ENCODE results near the gene ARHGEF40.
A peak's percentile ranks its signal among the peaks of the same experiment; 100 is the strongest.

ARHGEF40 gene

GRCh38 chr14:21098076-21098891 lies 28.2 kb downstream of the ARHGEF40 start, which contains the start of gene ZNF219:
ZNF219 (minus strand) TSS chr14:21098655; CDS start chr14:21093591, 5,064 bp downstream.
- DNase-seq (ENCODE audit: low spot score), result peak; percentile 50

- peak; percentile 6 for DNase-seq (ENCODE audit: low spot score)
Observed at GRCh38 chr14:21098892-21099595, 28.9 kb downstream of the ARHGEF40 start.

GRCh38 chr14:21099596-21099985 lies 29.5 kb downstream of the ARHGEF40 start:
- no peak for DNase-seq (ENCODE audit: low spot score)

GRCh38 chr14:21100931-21101330 lies 30.8 kb downstream of the ARHGEF40 start, which contains the start of gene TMEM253:
TMEM253 (plus strand) TSS chr14:21101066; CDS start chr14:21101344, 278 bp downstream.
- no peak for DNase-seq (ENCODE audit: low spot score)

- DNase-seq (ENCODE audit: low spot score), result no peak
Observed at GRCh38 chr14:21101802-21102413, 31.8 kb downstream of the ARHGEF40 start.

- peak; percentile 7 for DNase-seq (ENCODE audit: low spot score)
Observed at GRCh38 chr14:21102521-21103410, 32.7 kb downstream of the ARHGEF40 start.

GRCh38 chr14:21103411-21103709 lies 33.3 kb downstream of the ARHGEF40 start:
- no peak for DNase-seq (ENCODE audit: low spot score)

- peak; percentile 97 for DNase-seq (ENCODE audit: low spot score)
Observed at GRCh38 chr14:21103710-21104447, 33.8 kb downstream of the ARHGEF40 start.

- DNase-seq (ENCODE audit: low spot score), result peak; percentile 85
Observed at GRCh38 chr14:21104448-21105060, 34.5 kb downstream of the ARHGEF40 start.

- DNase-seq (ENCODE audit: low spot score), result no peak
Observed at GRCh38 chr14:21105095-21105494, 35.0 kb downstream of the ARHGEF40 start.

- DNase-seq (ENCODE audit: low spot score), result no peak
Observed at GRCh38 chr14:21106176-21106497, 36.0 kb downstream of the ARHGEF40 start.

GRCh38 chr14:21106498-21107282 lies 36.6 kb downstream of the ARHGEF40 start:
- peak; percentile 70 for DNase-seq (ENCODE audit: low spot score)

- DNase-seq (ENCODE audit: low spot score), result no peak
Observed at GRCh38 chr14:21107283-21107800, 37.2 kb downstream of the ARHGEF40 start.

GRCh38 chr14:21108791-21109190 lies 38.7 kb downstream of the ARHGEF40 start:
- DNase-seq (ENCODE audit: low spot score), result no peak

- DNase-seq (ENCODE audit: low spot score), result no peak
Observed at GRCh38 chr14:21109377-21110138, 39.5 kb downstream of the ARHGEF40 start.

- no peak for DNase-seq (ENCODE audit: low spot score)
Observed at GRCh38 chr14:21112255-21112654, 42.2 kb downstream of the ARHGEF40 start.

- DNase-seq (ENCODE audit: low spot score), result no peak
Observed at GRCh38 chr14:21113369-21113768, 43.3 kb downstream of the ARHGEF40 start.

- no peak for DNase-seq (ENCODE audit: low spot score)
Observed at GRCh38 chr14:21118933-21119332, 48.8 kb downstream of the ARHGEF40 start.

- DNase-seq (ENCODE audit: low spot score), result no peak
Observed at GRCh38 chr14:21120686-21121085, 50.6 kb downstream of the ARHGEF40 start.
